SK-N-SH treated with all-trans-retinoic acid at 6 μM for 48 hours (cell line): ENCODE measurements around the gene HK3.

Experiments used
- ATAC-seq: fragments of 200-7000 bp; cut with Tn5 transposase; 3 replicates; pipeline ENCODE4 v1.9.1; 2020; ENCODE audit warnings: mild to moderate bottlenecking, moderate library complexity
- ARNTL ChIP-seq: fragments of 450-650 bp; formaldehyde crosslinking; IDR thresholded peaks from 2 replicates; pipeline ENCODE4 v1.5.0; 2020; ENCODE audit warnings: low read depth, mild to moderate bottlenecking, moderate library complexity, borderline replicate concordance
- BACH2 ChIP-seq: fragments of 250-450 bp; sonication (Bioruptor Pico); IDR thresholded peaks from 2 replicates; pipeline ENCODE4 v1.9.0; 2021; ENCODE audit warnings: mild to moderate bottlenecking, borderline replicate concordance
- CREB5 ChIP-seq: fragments of 250-450 bp; sonication (Bioruptor Pico); IDR thresholded peaks from 2 replicates; pipeline ENCODE4 v1.5.1; 2020; ENCODE audit warnings: low read depth, mild to moderate bottlenecking, moderate library complexity
- CSDC2 ChIP-seq: fragments of 250-450 bp; sonication (Bioruptor Pico); IDR thresholded peaks from 2 replicates; pipeline ENCODE4 v1.5.0; 2020; ENCODE audit warnings: mild to moderate bottlenecking, moderate library complexity
- CSRNP3 ChIP-seq: fragments of 250-450 bp; sonication (Bioruptor Pico); IDR thresholded peaks from 2 replicates; pipeline ENCODE4 v1.5.1; 2021; ENCODE audit warnings: mild to moderate bottlenecking, moderate library complexity
- ESRRG ChIP-seq: fragments of 250-450 bp; sonication (Bioruptor Pico); IDR thresholded peaks from 2 replicates; pipeline ENCODE4 v1.6.1; 2021; ENCODE audit warnings: mild to moderate bottlenecking
- GLIS3 ChIP-seq: fragments of 250-450 bp; sonication (Bioruptor Pico); IDR thresholded peaks from 2 replicates; pipeline ENCODE4 v1.5.0; 2020; ENCODE audit warnings: mild to moderate bottlenecking, moderate library complexity
- PATZ1 ChIP-seq: fragments of 250-450 bp; sonication (Bioruptor Pico); IDR thresholded peaks from 2 replicates; pipeline ENCODE4 v1.8.0; 2020; ENCODE audit warnings: mild to moderate bottlenecking, moderate library complexity, borderline replicate concordance
- PPARA ChIP-seq: fragments of 250-450 bp; sonication (Bioruptor Pico); IDR thresholded peaks from 2 replicates; pipeline ENCODE4 v1.5.0; 2020; ENCODE audit warnings: mild to moderate bottlenecking, borderline replicate concordance
- RARB ChIP-seq: fragments of 250-450 bp; sonication (Bioruptor Pico); IDR thresholded peaks from 2 replicates; pipeline ENCODE4 v1.8.0; 2021; ENCODE audit warnings: mild to moderate bottlenecking, moderate library complexity
- SNAI2 ChIP-seq: fragments of 250-450 bp; sonication (Bioruptor Pico); IDR thresholded peaks from 2 replicates; pipeline ENCODE4 v1.5.0; 2020; ENCODE audit warnings: mild to moderate bottlenecking, moderate library complexity
- TCF4 ChIP-seq: fragments of 250-450 bp; sonication (Bioruptor Pico); IDR thresholded peaks from 2 replicates; pipeline ENCODE4 v1.8.0; 2021; ENCODE audit warnings: mild to moderate bottlenecking, moderate library complexity, borderline replicate concordance
- TOX ChIP-seq: fragments of 250-450 bp; sonication (Bioruptor Pico); IDR thresholded peaks from 2 replicates; pipeline ENCODE4 v1.8.0; 2021; ENCODE audit warnings: mild to moderate bottlenecking, moderate library complexity, borderline replicate concordance
- TSHZ2 ChIP-seq: fragments of 250-450 bp; sonication (Bioruptor Pico); IDR thresholded peaks from 2 replicates; pipeline ENCODE4 v1.5.0; 2020; ENCODE audit warnings: mild to moderate bottlenecking, moderate library complexity
- ZFP3 ChIP-seq: fragments of 250-450 bp; sonication (Bioruptor Pico); IDR thresholded peaks from 2 replicates; pipeline ENCODE4 v1.5.0; 2020; ENCODE audit warnings: mild to moderate bottlenecking, moderate library complexity
- ZNF565 ChIP-seq: fragments of 450-650 bp; formaldehyde crosslinking; conservative IDR thresholded peaks from 2 replicates; pipeline ENCODE4 v1.5.0; 2020; ENCODE audit warnings: low read depth, mild to moderate bottlenecking, moderate library complexity
- ZNF70 ChIP-seq: fragments of 450-650 bp; formaldehyde crosslinking; IDR thresholded peaks from 2 replicates; pipeline ENCODE4 v1.5.0; 2020; ENCODE audit warnings: mild to moderate bottlenecking, moderate library complexity
- ZNF8 ChIP-seq: fragments of 450-650 bp; formaldehyde crosslinking; IDR thresholded peaks from 2 replicates; pipeline ENCODE4 v1.5.0; 2020; ENCODE audit warnings: mild to moderate bottlenecking, moderate library complexity
- TF ChIP-seq, protein P1 (sequence below): fragments of 250-450 bp; sonication (Bioruptor Pico); IDR thresholded peaks from 2 replicates; pipeline ENCODE4 v1.8.0; 2021; ENCODE audit warnings: low read depth, mild to moderate bottlenecking, moderate library complexity, borderline replicate concordance

HK3 gene

GRCh38 chr5:176847726-176848290, 51.3 kb downstream of the HK3 start:
- no peak for TF ChIP-seq CREB5 (CRISPR knock-in tag)
- TF ChIP-seq ZNF70 = no peak
- TF ChIP-seq PATZ1 = no peak
- TF ChIP-seq TCF4 = no peak
- TF ChIP-seq ZNF565 (CRISPR knock-in tag) = no peak
- no peak for TF ChIP-seq GLIS3 (CRISPR knock-in tag)
- no peak for TF ChIP-seq PPARA (CRISPR knock-in tag)
- TF ChIP-seq ARNTL = no peak
- no peak for TF ChIP-seq BACH2 (CRISPR knock-in tag)
- no peak for TF ChIP-seq CSDC2 (CRISPR knock-in tag)
- no peak for TF ChIP-seq ESRRG
- TF ChIP-seq TSHZ2 (CRISPR knock-in tag) = no peak
- no peak for TF ChIP-seq SNAI2
- no peak for TF ChIP-seq RARB (CRISPR knock-in tag)
- no peak for TF ChIP-seq CSRNP3 (CRISPR knock-in tag)
- TF ChIP-seq, protein P1, sequence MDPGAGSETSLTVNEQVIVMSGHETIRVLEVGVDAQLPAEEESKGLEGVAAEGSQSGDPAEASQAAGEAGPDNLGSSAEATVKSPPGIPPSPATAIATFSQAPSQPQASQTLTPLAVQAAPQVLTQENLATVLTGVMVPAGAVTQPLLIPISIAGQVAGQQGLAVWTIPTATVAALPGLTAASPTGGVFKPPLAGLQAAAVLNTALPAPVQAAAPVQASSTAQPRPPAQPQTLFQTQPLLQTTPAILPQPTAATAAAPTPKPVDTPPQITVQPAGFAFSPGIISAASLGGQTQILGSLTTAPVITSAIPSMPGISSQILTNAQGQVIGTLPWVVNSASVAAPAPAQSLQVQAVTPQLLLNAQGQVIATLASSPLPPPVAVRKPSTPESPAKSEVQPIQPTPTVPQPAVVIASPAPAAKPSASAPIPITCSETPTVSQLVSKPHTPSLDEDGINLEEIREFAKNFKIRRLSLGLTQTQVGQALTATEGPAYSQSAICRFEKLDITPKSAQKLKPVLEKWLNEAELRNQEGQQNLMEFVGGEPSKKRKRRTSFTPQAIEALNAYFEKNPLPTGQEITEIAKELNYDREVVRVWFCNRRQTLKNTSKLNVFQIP (CRISPR knock-in tag) = no peak
- no peak for TF ChIP-seq TOX (CRISPR knock-in tag)
- ATAC-seq = no peak

- ATAC-seq = no peak
- TF ChIP-seq SNAI2 = no peak
- no peak for TF ChIP-seq ZNF8
- TF ChIP-seq TCF4 = no peak
- no peak for TF ChIP-seq ESRRG
- TF ChIP-seq ZFP3 (CRISPR knock-in tag) = no peak
- TF ChIP-seq PATZ1 = no peak
- TF ChIP-seq PPARA (CRISPR knock-in tag) = no peak
These were observed 52.0 kb downstream of the HK3 start for GRCh38 chr5:176847148-176847547.
